Prostate gland (tissue), 2 donors: Measurements from ENCODE around the gene GOLGA6A. TPM values are rescaled to one million over a fixed set of nuclear protein-coding genes. Genes with fewer than 3 reads are reported as not detected.
A peak's percentile ranks its signal among the peaks of the same experiment; 100 is the strongest.

Experiments
- DNase-seq: peaks from one replicate; pipeline ENCODE4 v3.0.0-alpha.2; 2019; ENCODE audit warnings: low spot score
- H3K27ac ChIP-seq, 2 donors: fragments of 200-600 bp; sonication (generic); 2 replicates each; pipeline ENCODE4 v1.5.1; 2017 to 2019
- H3K27me3 ChIP-seq: fragments of 200-600 bp; sonication (generic); replicated peaks from 2 replicates; pipeline ENCODE4 v1.5.1; 2019; ENCODE audit not compliant: insufficient read depth
- H3K36me3 ChIP-seq, 2 donors: fragments of 200-600 bp; sonication (generic); 1 replicate in 1 of 2; 2 replicates in 1 of 2; pipeline versions ENCODE4 v1.5.1 to v1.8.1; 2017 to 2019
- H3K4me1 ChIP-seq: fragments of 200-600 bp; sonication (generic); replicated peaks from 2 replicates; pipeline ENCODE4 v1.5.1; 2019
- H3K4me3 ChIP-seq, 2 donors: fragments of 200-600 bp; sonication (generic); 2 replicates each; pipeline ENCODE4 v1.5.1; 2017 to 2019
- H3K9me3 ChIP-seq: fragments of 200-600 bp; sonication (generic); 2 replicates; pipeline ENCODE4 v1.5.1; 2017
- POLR2A ChIP-seq: fragments of 450-650 bp; IDR thresholded peaks from one replicate; pipeline ENCODE4 v1.6.1; 2016; ENCODE audit warnings: antibody characterized with exemption, mild to moderate bottlenecking
- POLR2AphosphoS5 ChIP-seq: sonication (generic); formaldehyde crosslinking; IDR thresholded peaks from one replicate; pipeline ENCODE4 v1.6.1; 2017; ENCODE audit warnings: antibody characterized with exemption
- WGBS: methylation state at CpG from one replicate; pipeline ENCODE4 v1.1.5; 2018; 5-methylcytosine and 5-hydroxymethylcytosine counted together
- intact Hi-C: fragments of 100-400 bp; cut with DNase I; formaldehyde crosslinking; loops from one replicate; pipeline ENCODE4 v1.14.2; 2022
- total RNA-seq, 2 donors: library from RNA; depleted of rRNA; stranded (reverse); fragments of >200 nt; gene quantifications; one replicate each; pipeline ENCODE4 v1.1.0, GENCODE V29; 2016
- TF ChIP-seq, protein P1 (sequence below), 4 experiments: fragments of 200-600 bp in 2 of 4; fragments of 450-650 bp in 2 of 4; sonication (generic) in 2 of 4; IDR thresholded peaks; 1 replicate in 3 of 4; 2 replicates in 1 of 4; pipeline ENCODE4 v1.5.1; 2016 to 2019; ENCODE audit warnings: antibody characterized with exemption in 4 of 4, mild to moderate bottlenecking in 2 of 4, moderate library complexity in 2 of 4

Gene GOLGA6A
- total RNA-seq, 2 donors from 2014 or later = 4.4 TPM; not detected in 1

DNA sequence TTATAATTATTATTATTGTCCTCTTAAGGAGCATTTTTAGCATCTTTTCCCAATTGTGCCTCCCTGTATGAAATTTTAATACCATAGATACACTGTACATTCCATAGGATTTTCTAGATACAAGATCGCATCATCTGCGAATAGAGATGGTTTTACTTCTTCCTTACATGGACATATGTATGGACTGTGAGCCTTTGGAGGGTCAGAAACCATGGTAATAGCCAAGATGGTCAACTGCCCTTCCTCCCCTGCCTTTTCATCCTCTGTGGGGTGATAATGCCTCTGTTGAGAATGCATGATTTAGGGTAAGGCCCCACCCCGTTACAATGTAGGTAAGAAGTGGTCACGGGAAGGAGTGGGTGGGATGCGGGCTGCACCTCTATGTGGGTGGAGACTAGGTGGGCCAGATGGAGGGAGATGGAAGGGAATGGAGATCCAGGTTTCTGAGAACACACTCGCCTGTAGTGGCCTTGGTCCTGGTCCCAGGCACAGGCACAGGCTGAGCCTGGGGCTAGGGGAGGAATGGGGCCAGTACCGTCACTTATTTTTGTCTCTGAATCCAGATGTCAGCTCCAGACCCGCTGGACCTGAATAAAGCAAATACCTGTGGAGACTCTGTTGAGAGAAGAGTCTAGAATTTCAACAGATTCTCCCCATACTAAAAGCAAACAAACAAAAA, 31.7 kb downstream of the GOLGA6A start:
- no peaks in the 10 kb centered on the region for H3K4me1 ChIP-seq
- WGBS = 70% methylated on average over 8 of the region's 8 CpGs
- no peak overlapping the region for H3K4me3 ChIP-seq
- no peaks in the 10 kb centered on the region for H3K9me3 ChIP-seq
- intact Hi-C loops = loop anchor here (5.0 kb wide), 1 partner anchor 267 kb away; no protein-coding TSS in a partner anchor
- H3K27me3 ChIP-seq = no peaks in the 10 kb centered on the region
- TF ChIP-seq POLR2AphosphoS5 = no peak
- DNase-seq = no peak
- peak overlapping the region; percentile 60 to 67 for H3K27ac ChIP-seq
- H3K36me3 ChIP-seq = no peaks in the 10 kb centered on the region

- Histone ChIP-seq H3K4me1 (no peaks in the 10 kb centered on the region), H3K27ac (peak overlapping the region in 1 of 2 donors; percentile 60), H3K36me3 (no peaks in the 10 kb centered on the region), H3K9me3 (no peaks in the 10 kb centered on the region), H3K27me3 (no peaks in the 10 kb centered on the region), H3K4me3 (no peak overlapping the region)
- intact Hi-C loops = loop anchor here (5.0 kb wide), 1 partner anchor 267 kb away; no protein-coding TSS in a partner anchor
- no peak for TF ChIP-seq POLR2A
- TF ChIP-seq POLR2AphosphoS5 = no peak
- TF ChIP-seq, protein P1, sequence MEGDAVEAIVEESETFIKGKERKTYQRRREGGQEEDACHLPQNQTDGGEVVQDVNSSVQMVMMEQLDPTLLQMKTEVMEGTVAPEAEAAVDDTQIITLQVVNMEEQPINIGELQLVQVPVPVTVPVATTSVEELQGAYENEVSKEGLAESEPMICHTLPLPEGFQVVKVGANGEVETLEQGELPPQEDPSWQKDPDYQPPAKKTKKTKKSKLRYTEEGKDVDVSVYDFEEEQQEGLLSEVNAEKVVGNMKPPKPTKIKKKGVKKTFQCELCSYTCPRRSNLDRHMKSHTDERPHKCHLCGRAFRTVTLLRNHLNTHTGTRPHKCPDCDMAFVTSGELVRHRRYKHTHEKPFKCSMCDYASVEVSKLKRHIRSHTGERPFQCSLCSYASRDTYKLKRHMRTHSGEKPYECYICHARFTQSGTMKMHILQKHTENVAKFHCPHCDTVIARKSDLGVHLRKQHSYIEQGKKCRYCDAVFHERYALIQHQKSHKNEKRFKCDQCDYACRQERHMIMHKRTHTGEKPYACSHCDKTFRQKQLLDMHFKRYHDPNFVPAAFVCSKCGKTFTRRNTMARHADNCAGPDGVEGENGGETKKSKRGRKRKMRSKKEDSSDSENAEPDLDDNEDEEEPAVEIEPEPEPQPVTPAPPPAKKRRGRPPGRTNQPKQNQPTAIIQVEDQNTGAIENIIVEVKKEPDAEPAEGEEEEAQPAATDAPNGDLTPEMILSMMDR (IDR thresholded peaks at IDR 0.05) = no peak
- WGBS = 88% methylated on average over 5 of the region's 5 CpGs
- no peak for DNase-seq
These were observed 32.2 kb downstream of the GOLGA6A start for GRCh38 chr15:74050127-74050526.

GRCh38 chr15:74046275-74046674, 36.1 kb downstream of the GOLGA6A start:
- TF ChIP-seq POLR2A (no peak), POLR2AphosphoS5 (no peak)
- TF ChIP-seq, protein P1 (IDR thresholded peaks at IDR 0.05) = no peak
- Histone ChIP-seq H3K36me3 (peaks cover 0 to 5% of the 10 kb centered on the region in 2 donors), H3K4me3 (no peak overlapping the region), H3K4me1 (no peaks in the 10 kb centered on the region), H3K27me3 (no peaks in the 10 kb centered on the region), H3K9me3 (no peaks in the 10 kb centered on the region), H3K27ac (no peak overlapping the region)
- intact Hi-C loops = no loop called here
- DNase-seq = no peak
- 86% methylated on average over 7 of the region's 7 CpGs for WGBS

DNA sequence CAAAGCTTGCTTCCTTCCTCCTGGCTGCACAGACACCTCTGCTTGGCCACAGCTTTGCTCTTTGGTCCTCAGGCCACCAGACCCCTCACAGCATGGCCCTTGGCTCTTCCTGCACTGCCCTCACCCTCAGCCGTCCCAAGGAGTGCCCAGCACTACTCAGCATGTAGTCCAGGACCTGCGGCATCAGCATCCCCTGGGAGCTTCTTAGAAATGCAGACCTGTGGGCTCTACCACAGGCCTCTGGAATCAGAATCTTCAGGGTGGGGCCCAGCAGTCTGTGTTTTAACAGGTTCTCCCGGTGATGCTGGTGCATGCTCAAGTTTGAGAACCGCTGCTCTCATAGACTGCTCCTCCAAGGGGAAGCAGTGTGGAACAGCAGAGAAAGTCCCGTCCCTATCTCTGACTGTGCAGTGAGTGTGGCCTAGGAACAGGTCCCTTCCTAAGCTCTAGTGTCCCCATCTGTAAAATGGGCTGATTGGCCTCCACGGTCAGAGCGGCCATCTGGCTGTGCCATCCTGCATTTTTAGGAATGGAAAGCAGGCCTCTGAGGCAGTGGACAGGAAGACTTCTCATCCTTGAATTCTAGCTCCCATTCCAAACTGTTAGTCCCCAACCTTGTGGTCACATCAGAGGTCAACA, 36.6 kb downstream of the GOLGA6A start:
- Histone ChIP-seq H3K27me3 (no peaks in the 10 kb centered on the region), H3K27ac (no peak overlapping the region), H3K4me1 (no peaks in the 10 kb centered on the region), H3K9me3 (no peaks in the 10 kb centered on the region), H3K36me3 (peaks cover 0 to 5% of the 10 kb centered on the region in 2 donors), H3K4me3 (no peak overlapping the region)
- intact Hi-C loops = no loop called here
- WGBS = 90% methylated on average over 7 of the region's 7 CpGs
- DNase-seq = no peak
- TF ChIP-seq, protein P1 (IDR thresholded peaks at IDR 0.05) = no peak
- no peak for TF ChIP-seq POLR2A
- no peak for TF ChIP-seq POLR2AphosphoS5

DNA sequence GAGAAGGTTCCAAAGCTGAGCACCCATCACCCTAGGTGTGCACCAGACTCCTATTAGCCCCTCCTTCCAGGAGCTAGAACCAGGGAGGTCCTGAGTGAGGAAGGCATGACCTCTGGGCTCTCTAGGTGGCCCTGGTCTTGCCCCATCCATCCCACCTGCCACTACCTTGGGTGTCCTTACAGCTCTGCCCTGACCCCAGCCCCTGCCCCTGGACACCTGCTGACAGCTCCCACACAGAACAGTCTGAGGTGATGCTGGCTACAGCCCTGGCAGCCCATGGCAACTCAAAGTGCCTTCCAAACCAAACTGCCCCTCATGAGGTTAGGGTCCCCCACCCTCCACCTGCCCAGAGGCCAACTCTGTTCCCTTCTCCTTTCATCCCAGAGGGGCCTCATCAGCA, 37.2 kb downstream of the GOLGA6A start:
- DNase-seq = no peak
- intact Hi-C loops = no loop called here
- no peaks in the 10 kb centered on the region for H3K4me1 ChIP-seq

More for the DNA sequence above, 37.2 kb downstream of the GOLGA6A start:
- no peak overlapping the region for H3K27ac ChIP-seq
- H3K4me3 ChIP-seq = no peak overlapping the region
- H3K9me3 ChIP-seq = no peaks in the 10 kb centered on the region
- TF ChIP-seq POLR2A (no peak), POLR2AphosphoS5 (no peak)
- TF ChIP-seq, protein P1 (IDR thresholded peaks at IDR 0.05) = no peak
- H3K36me3 ChIP-seq = peaks cover 0 to 5% of the 10 kb centered on the region in 2 donors
- no peaks in the 10 kb centered on the region for H3K27me3 ChIP-seq
